ENCODE data around the gene NEK6.

The NEK6 gene

DNA sequence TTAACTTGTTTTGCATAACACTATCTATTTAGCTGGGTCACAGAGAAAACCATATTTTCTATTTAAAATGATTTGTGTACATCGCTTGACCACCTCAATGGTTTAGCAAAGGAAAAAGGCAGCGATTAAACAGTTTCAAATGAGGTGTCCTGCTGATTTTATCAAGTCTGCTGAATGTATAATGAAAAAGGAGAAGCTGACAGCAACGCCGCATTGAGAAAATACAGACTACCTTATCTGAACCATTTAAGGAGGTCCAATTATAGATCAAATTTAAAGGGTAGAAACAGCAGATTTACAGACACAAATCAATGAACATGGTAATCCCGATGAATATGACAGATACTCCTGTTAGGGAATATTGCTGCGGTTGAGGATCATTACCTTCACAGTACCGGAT lies 127.9 kb downstream of the NEK6 start:
- DNase-seq = no peak

DNA sequence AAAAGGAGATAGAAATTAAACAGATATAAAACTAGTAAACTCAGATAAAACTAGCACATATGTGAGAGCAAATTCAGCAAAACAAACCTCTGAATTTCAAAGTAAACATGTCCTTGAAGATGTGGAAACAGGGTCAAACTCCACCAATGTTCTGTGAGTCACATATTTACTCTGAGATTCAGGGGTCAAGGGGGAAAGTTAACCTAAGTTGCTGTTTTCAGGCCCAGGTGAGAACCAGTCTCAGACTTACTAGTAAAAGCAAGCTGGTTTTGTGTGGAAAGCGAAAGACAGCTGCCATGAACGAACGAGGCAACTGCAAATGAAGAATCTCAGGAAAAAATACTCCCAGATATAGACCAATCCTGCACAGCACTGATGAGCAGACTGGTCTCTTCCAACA lies 128.5 kb downstream of the NEK6 start:
- no peak for DNase-seq

DNA sequence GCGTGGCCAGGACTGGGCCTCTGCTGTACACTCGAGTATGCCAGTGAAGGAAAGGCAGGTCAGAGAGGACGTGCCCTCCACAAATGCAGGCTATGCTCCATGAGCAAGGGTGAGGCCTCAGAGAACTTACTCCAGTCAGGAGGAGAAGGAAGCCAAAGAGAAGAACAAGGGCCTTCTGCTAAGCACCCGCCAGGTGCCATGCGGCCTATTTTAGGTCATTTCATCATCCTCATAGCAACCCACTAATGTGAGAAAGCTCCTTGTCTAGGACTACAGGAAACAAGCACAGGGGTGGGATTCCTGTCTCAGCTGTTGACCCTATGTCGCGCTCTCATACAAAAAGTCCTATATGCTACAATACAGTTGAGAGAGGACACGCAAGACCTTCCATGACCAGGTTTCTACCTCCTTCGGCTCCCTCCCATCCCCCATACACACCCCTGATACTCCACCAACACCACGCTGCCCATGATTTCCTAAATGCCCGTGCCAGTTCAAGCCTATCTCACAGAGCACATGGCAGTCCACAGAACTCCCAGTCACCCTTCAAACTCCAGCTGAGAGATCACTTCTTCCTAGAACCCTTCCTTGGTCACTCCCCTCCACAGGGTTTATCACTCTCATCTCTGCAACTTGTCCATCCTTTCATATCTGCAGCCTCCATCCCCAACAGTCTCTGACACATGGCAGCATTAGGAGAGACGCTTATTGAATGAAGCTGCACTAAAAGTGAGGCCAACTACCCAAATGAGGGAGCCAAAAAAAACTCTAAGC lies 130.7 kb downstream of the NEK6 start:
- DNase-seq = no peak

DNA sequence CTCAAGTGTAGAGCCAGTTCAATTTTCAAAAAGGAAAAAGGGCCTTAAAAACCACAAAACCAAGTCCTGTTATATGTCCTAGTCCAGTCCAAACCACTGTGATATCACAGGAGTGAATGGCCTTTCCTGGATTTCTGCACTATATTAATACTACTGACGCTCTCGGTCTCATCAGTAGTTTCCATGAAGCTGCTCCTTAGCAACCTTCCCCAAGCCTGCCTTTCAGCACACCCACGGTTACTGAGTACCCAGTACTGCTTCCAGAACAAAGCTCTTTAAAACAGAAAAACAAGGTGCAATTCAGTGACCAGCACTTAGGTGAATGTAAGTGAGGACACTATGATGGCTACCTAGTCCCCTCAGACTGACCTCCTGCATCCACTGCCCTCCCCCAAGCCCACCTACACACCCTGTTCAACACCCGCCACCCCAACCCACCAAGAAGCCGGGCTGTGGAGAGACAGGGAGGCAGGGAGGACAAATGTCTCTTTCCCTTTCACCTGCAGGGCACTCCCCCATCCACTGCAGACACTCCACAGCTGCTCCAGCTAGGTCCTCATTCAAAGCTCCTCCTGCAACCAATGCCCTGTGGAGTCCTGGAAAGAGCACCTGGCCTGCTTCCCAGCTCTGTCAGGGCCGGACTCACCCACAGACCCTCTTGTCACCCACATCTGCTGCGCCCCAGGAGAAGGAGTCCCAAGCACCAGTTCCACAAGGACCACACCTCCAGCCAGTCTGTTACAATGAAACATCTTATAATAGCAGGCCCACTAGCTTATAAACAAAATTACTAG lies 131.6 kb downstream of the NEK6 start:
- DNase-seq = no peak

DNA sequence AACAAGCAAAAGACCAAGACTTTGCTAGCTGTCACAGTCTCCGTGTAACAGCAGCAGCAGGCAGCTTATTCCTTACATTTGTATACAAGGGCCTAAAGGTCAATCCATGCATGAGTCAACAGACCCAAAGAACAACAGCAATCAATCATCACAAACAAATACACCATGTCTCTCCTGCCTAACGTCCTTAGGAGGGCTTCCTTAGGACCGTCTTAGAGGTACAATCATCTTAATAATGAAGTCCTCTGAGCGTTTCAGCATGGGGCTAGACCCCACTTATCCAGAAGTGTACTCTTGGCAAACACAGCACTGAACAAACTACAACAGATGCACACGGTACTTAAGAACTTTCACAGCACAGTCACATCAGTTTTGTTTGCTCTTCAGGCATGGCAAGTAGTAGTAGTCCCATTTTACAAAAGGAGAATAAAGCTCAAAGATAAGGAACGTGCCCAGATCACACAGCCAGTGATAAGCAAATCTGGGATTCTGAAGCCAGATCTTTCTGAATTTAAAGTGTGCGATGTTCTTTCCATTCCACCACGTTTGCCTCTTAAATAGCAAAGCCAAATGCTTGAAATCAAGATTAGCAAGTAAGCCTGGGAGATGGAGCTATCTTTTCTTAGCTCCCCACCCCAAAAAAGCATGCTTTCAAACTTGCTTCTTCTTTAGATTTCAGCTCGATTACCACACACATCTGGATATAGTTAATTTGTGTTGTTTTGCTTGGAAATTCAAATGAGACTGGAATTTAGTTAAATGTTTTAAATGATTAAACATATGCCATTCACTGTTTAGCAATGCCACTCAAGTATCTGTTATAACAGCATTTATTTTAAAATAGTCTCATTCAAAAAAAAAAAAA lies 133.3 kb downstream of the NEK6 start:
- no peak for DNase-seq

DNA sequence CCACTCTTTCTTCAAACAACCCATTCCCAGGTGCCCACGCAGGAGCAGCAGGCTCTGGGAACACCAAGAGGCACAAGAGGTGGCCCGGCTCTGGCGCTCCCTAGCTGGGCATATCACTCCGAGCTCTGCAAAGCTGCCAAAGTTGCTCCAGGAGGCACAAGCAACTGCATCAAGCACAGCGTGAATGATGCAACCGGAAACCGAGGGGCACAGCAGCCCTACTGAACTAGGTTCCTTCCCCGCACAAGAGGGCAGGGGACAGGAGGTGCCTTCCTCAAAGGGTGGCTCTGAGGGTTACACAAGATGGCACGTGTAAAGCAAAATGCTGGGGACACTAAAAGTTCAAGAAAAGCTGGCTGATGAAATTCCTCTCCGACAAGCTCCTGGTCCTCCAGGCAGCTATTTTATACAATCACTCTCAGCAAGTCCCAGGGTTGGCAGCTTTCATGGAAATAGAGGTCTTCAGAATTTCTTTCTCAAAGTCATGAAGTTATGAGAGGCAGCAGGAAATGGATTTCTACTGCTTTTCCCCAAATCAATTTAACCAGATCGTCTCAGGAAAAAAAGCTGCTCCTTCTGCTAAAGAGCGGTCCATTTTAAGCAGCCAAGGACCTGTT lies 134.6 kb downstream of the NEK6 start:
- DNase-seq = peak; percentile 52

DNA sequence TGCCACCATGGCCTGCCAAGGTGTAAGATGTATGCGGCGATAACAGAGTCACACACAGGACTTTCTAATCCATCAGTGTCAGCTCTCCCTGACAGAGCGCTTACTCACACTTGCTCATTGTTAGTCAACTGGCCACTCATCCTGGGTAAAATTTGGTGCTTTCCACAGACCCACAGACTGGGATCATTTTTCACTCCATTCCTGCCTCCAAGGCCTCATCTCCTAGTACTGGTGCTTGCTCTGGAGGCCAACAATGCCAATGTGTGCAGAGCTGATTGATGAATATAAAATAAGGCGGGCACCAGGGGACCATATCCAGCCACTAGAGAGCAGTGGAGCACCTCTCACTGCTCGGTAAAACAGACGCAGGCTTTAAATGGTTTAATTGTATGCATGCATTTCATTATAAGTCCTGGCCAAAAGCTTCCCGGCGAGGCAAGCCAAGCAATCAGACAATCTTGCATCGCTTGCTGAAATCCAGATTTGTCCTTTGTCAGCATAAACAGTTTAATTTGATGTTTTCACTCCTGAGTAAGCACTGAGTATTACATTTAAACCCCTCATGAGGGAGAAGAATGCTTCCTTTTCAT lies 135.2 kb downstream of the NEK6 start:
- peak; percentile 37 for DNase-seq

DNA sequence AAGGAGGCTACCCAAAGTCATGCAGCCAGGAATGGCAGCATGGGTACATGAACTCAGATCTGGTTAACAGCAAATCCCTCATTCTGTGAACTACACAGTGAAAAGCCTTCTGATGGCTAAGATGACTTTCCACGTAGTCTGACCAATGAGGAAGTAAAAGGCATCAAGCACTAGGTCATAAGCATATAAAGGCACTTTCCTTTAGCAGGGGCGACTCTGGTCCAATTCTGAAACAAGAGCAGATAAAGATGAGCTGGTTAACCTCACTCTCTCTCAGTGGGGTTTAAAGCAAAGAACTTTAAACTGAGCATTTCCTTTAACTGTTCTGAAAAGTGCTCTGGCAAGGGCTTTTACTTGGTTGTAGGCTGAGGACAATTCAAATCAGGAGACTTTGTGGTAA lies 136.4 kb downstream of the NEK6 start:
- DNase-seq = no peak

DNA sequence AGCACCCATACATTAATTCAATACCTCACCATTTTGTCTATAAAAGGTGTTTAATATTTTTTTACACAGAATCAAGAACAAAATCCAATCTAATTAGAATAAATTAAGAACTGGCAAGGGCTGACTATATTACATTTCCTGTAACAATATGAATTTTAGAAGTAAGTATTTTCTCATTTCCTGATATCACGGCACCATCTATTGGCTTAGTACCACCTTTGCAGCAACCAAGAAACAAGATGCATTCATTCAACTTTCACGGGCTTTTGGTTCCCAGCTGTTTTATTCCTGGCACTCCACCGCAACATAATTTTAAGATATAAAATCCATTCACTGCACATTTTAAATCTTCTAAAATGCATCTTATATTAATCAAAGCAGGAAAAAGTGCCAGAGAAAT lies 136.8 kb downstream of the NEK6 start:
- DNase-seq = no peak

DNA sequence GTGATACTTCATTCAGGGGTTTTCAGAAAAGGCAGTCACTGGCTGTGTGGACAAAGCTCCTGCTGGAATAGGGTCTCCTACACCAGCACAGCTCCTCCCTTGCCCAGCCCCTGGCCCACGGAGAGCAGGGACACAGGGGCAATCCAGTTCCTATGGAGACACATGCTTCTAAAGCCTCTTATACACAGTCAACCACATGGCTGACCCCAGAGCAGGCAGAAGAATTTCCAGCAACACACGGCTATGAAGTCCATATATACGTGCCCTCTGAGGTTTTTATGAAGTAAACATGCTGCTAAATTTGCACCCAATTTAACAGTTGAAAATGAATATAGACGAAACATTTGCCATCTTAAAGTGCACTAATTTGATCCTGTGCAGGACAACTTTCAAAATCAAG lies 138.1 kb downstream of the NEK6 start:
- no peak for DNase-seq

DNA sequence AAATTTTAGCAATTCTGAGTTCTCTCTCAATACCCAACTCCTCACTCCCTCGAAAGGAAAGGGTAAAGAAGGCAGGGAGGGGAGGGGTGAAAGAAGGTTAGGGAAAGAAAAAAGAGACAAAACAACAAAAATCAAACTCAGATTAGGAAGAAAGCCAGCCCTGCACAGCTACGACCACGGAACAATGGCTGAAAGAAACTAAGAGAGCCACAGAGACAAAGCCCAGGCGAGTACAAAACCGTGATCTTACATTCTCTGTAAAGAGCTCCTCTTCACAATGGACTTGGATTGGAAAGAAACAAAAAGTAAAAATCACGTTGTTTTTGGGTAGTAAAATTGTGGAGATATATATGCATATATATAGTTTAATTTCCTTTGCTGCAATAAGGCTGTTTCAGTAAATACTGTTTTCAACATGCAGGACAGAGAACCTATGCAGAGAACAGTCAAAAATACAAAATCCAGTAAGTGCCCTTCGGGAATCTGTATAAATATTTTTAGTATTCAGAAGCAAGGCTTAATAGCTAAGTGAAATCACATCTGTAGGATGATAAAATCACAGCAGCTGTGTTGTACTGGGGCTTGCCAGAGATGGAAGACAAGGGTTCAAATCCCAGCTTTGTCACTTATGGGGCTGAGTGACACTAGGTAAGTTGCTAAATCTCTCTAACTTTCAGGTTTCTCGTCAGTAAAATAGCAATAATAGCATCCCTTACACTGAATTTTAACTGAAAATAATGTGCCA lies 140.6 kb downstream of the NEK6 start:
- DNase-seq = no peak

DNA sequence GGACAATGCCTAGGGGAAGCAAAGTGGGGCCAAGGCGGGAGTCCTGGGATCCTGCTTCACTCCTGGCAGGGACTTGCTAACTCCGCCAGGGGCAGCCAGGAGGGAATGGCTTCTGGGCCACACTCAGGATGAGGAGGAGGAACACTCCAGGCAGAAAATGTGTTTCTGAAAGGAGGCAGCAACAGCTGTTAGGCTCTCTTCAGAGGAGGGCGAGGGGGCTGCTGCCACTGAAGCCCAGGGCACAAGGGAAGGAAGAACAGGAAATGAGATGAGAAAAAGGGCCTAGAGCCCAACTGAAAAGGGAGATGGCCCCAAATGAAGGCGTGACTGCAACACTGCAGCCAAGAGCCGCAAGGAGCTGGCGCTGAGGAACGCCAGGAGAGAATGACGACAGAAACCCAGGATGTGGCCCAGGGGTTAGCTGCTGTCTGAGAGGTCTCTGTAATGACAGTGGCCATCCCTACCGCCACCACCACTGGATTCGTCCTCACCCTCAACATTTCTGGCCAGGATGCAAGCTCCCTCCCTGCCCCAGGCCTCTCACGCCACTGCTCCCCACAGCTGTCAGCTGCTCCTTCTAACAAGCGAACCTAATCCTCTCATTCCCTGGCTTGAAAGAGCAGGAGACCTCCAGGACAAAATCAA lies 141.7 kb downstream of the NEK6 start:
- DNase-seq = peak; percentile 91

DNA sequence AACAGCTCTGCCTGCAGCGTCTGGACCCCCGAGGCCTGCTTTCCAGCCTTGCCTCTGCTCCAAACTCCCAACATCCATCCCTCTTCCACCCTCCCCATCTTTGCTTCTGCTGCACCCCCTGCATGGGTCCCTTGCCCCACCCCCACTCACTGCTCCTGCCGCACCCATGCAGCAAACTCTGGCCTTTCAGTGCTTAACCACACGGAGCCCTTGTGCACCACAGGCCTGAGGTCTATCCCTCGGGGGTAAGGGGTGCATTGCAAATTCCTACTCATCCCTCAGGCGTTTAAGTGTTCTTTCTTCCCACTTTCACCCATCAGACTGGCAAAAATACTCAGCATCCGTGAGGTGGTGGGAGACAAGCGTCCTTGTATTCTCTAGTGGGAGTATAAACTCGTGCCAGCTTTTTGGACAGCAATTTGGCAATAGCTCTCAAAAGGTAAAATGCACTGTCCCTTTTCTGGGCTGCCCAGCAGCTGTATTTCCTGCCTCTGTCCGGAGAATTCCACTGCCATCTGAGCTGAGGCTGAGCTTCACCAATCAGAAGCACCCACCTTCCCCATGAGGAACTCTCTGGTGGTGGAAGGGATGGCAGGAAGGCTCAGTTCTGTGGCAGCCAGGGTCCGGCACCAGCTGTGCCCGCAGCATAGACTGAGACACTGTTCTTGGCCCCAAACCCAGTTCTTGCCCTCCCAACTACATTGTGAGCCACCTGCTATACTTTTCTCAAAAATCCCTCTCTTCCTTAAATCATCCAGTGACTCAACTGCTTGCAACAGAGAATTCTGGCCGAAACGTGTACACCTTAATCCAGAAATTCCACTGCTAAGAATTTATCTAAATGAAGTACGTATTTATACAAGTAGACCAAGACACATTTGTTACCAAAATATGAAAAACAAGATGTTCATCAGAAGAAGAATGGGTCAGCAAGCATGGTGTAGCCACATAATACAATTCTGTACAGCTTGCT lies 142.5 kb downstream of the NEK6 start:
- peak; percentile 32 for DNase-seq

Measured in femur (tissue), 1 donor.